NCI-H1417 (cell line): ENCODE data around the gene TCEAL4.
"Not testable (repeated sequence)": the region's sequence is repeated elsewhere in the genome, so short reads cannot be mapped to it uniquely, and the experiment has no call there.

Experiments
- DNase-seq, 3 experiments: peaks; one replicate each; lab custom pipeline; 2025; lab: John Stamatoyannopoulos, UW

Gene TCEAL4

GRCh38 chrX:103592295-103592694 is 7.0 kb downstream of the TCEAL4 start:
- not testable (repeated sequence) for DNase-seq

GRCh38 chrX:103595202-103595601 is 9.9 kb downstream of the TCEAL4 start:
- DNase-seq: not testable (repeated sequence)

DNA sequence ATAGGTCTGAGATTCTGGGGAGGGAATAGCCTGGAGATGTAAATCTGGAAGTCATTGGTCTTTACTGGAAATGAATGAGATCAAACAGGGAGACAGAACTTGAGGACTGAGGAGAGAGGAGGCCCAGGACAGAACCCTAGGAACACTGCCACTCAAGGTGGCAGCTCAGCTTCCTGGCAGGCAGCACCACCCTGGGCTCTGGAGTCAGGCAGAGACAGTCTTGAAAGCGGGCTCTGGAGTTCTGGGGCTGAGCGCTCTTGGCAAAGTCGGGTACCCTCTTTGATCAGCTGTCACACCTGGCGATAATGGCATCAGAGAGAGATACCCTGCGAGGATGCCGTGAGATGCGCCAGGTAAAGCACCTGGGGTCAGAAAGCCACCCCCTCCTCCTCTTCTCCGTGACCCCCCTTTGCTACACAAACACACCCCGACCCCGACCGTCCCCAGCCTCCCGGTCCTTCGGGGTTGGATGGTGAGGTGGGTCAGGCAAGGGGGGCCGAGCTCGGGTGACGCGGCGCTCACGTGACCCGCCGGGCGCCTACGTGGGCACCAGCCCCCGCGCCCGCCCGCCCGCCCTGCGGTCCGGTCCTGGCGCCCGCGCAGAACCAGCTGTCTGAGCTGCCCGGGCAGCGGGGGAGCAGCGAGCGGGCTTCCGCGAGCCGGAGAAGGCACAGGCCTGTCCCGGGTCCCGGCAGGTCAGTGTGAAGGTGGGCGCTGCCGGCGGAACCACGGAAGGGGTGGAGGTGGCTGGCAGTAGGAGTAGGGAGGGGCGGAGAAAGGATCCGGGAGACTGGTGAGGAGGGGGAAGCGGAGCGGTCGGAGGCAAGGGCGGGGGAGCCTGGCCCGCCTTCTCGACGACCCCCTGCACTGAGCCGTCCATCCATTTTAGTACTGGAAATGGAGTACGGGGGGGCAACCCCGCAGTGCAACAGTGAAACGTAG is 22.3 kb downstream of the TCEAL4 start, which contains the start of gene TCEAL3:
Gene TCEAL3 (plus strand): TSS at position 600 of the 942 bp plus-strand sequence. CDS start 1,102 bp downstream, outside the sequence.
- DNase-seq: peak; percentile 46 to 78 (median 72)

DNA sequence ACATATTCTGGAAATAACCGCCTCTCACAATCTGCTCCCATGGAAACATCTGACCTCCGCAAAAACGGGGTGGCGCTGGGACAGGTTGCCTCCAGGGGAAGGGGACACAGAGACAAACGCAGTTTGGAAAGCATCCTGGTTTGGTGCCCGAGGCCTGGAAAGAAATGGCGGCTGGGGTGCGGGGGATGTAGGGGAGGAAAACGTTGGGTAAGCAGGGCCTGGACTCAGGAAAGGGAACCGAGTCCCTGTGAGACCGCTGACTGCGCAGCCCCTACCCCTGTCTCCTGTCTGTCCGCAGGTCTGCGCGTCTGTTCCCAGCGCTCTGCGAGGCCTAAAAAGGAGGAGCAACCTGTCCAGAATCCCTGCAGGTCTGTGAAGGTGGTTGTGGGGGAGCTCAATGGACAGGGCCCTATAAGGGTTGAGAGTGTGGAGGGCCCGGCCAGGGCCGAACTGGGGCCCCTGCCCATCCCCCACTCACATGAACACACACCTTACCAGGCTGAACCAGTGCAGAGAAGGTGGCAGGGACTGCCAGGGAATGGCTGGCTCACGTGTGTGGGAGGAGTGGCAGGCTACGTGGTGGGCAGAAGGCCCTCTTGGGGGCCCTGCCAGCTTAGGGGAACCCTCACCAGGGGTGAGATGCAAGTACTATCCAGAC is 23.1 kb downstream of the TCEAL4 start:
- DNase-seq: peak in 1 of 3 experiments; percentile 55

DNA sequence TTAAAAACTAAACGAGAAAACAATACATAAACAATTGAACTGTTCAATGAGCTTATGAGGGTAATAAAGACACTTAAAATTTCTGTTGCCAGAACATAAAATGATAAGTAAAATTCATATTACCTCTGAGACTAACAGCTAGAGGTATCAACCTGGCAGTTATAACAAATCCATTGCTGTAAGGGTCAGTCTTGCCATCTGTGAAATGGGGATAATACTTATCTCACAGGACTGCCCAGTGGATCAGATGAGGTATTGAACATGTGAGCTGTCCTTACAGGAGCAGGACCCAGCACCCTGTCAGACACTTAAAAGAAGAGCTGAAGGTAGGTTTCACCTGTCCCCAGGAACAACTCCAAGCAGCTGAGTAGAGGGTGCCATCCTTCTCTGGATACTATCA is 25.0 kb downstream of the TCEAL4 start:
- no peak for DNase-seq

DNA sequence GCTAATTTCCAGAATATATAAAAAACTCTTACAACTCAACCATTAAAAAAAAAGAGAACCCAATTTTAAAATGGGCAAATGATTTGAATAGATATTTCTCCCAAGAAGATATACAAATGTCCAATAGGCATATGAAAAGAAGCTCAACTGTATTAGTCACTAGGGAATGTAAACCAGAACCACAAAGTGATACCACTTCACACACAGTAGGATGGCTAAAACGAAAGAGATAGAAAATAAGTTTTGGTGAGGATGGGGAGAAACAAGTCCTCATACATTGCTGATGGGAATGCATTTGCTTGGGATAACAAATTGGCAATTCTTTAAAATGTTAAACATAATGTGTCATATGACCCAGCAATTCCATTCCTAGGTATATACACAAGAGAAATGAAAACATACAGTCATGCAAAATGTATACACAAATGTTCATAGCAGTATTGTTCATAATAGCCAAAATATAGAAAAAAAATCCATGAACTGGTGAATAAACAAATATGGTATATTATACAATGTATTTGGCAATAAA is 28.1 kb downstream of the TCEAL4 start:
- no peak for DNase-seq

DNA sequence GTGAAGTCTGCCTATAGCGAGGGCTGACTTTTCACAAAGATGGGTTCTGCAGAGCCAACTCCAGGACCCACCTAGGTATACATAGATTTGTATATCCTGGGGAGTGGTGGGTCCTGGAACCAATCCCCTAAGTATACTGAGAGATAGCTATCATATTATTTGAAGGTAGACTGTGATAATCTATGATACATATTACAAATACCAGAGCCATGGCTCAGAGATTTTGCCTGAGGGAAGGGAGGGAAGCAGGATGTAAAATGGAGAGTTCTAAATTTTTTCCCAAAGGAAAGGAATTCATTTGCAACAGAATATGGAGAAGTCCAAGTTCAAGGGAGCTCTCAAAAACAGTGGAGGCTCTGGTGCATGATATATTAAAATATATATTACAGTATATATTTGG is 29.7 kb downstream of the TCEAL4 start:
- DNase-seq: no peak

DNA sequence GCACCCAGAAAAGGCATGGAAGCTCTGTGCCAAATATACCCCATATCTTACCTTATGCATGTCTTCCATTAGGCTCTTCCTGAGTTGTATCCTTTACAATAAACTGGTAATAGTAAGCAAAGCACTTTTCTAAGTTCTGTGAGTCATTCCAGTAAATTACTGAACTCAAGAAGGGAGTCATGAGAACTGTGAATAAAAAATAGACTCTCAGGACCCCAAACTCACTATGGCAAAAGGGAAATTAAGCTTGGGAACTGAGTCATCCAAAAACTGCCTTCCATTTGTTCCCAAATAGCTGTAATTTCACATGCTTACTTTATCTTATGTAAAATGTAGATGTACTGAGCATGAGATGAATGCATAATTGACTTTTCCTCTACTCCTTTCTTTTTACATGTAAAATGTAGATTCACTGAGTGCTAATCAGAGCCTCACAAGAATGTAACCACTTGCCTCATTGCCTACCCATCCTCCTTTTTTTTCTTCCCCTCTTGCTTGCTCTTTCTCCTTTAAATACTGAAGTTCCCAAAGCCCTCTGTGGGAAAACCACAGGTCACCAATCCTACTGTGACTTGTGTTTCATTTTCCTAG is 30.6 kb downstream of the TCEAL4 start:
- DNase-seq: no peak

DNA sequence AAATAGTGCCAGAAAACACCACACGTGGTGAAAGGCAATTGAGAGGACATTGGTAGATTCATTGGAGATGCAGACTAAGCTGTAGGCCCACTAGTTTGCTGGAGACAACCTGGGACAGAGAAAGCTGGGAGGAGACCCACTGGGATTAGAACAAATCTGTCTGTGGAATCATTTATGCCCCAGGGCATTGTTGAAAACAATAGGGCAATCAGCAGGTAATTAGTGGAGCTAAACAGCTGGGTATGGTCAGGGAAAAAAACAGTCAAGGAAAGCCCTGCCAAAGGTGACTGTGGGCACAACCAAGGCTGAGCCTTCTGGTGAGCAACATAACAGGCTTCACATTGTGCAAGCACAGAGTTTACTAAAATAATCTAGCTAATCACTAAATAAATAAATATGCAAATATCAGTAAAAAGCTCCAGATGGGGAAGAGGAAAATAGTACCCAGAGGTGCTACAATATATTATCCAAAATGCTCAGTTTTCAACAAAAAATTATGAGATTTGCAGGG is 31.4 kb downstream of the TCEAL4 start:
- peak in 1 of 3 experiments; percentile 15 for DNase-seq

- DNase-seq: peak in 1 of 3 experiments; percentile 16
These were observed 38.8 kb downstream of the TCEAL4 start for GRCh38 chrX:103624111-103624510.

GRCh38 chrX:103626855-103627254 is 41.5 kb downstream of the TCEAL4 start:
- DNase-seq: no peak

- DNase-seq: peak; percentile 39 to 71 (median 64)
These were observed 43.3 kb downstream of the TCEAL4 start, which contains the start of gene TCEAL1 for GRCh38 chrX:103628386-103629317. Gene TCEAL1 (plus strand): TSS chrX:103628975. CDS start chrX:103629917, 942 bp downstream.

DNA sequence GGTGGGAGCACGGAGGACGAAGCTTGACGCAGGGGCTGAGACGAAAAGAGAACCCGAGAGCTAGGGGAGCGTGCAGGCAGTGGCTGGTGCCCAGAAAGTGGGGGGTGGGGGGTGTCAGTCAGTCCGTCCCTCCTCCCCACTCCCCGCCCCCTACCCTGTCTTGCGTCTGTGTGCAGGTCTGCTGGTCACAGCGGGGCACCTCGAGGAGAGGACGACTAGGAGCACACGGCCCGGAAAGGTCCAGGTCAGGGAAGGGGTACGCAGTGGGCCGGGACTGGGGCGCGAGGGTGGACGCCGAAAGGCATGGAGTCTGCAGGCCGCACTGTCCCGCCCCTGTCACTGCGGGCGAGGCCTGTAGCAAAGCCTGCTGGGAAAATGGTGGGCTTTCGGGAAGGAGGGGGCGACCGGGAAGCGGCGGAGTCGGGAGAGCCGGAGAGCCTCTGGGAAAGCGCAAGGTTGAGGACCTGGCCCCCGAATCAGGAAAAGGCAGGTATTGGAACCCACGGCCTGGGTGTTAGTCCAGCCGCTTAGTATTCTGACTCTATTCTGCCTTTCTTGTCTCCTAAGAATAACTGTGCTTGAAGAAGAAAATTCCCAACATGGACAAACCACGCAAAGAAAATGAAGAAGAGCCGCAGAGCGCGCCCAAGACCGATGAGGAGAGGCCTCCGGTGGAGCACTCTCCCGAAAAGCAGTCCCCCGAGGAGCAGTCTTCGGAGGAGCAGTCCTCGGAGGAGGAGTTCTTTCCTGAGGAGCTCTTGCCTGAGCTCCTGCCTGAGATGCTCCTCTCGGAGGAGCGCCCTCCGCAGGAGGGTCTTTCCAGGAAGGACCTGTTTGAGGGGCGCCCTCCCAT is 44.2 kb downstream of the TCEAL4 start:
- DNase-seq: peak; percentile 61 to 79 (median 77)

GRCh38 chrX:103630171-103630511 is 44.8 kb downstream of the TCEAL4 start:
- no peak for DNase-seq

GRCh38 chrX:103631145-103631544 is 45.8 kb downstream of the TCEAL4 start:
- DNase-seq: no peak

DNA sequence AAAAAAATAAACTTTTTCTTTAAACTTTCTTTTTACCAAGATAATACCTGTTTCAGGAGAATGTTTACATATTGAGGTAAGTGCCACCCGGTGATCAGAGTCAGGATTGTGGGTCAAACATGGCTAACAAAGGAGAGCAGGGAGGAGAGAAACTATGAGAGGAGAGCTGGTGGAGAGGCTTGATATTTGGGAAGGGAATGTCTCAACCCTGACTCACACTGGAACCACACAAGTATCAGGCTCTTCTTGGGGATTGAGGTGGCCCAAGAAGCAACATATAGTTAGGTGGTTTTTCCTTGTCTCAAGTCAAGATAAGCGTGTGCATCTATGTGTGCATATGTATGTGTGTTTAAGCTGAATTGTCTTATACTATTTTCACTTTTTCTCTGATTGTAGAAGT is 50.1 kb downstream of the TCEAL4 start:
- no peak for DNase-seq
